Muscle layer of duodenum (tissue), 2 donors: ENCODE measurements around the gene CAMKMT.
A peak's percentile ranks its signal among the peaks of the same experiment; 100 is the strongest.

Experiments
- H3K27ac ChIP-seq: one replicate; pipeline ENCODE4 v1.7.0; 2013; ENCODE audit warnings: mild to moderate bottlenecking, low read length
- H3K27me3 ChIP-seq: one replicate; pipeline ENCODE4 v1.7.0; 2013; ENCODE audit warnings: low read depth, mild to moderate bottlenecking, control low read depth, low read length
- H3K36me3 ChIP-seq, 2 donors: one replicate each; pipeline ENCODE4 v1.7.0; 2013; ENCODE audit warnings: low read length in 2 of 2, control low read depth in 1 of 2, mild to moderate bottlenecking in 1 of 2; ENCODE audit not compliant: insufficient read depth in 2 of 2, control insufficient read depth in 1 of 2
- H3K4me1 ChIP-seq, 2 donors: one replicate each; pipeline ENCODE4 v1.7.0; 2013; ENCODE audit warnings: low read length in 2 of 2, mild to moderate bottlenecking in 2 of 2, control low read depth in 1 of 2, moderate library complexity in 1 of 2; ENCODE audit not compliant: insufficient read depth in 2 of 2, control insufficient read depth in 1 of 2
- H3K4me3 ChIP-seq, 2 donors: one replicate each; pipeline ENCODE4 v1.7.0; 2013; ENCODE audit warnings: low read length in 2 of 2, low read depth in 1 of 2, mild to moderate bottlenecking in 1 of 2
- H3K9me3 ChIP-seq, 2 donors: one replicate each; pipeline ENCODE4 v1.7.0; 2013; ENCODE audit warnings: low read length in 2 of 2, control low read depth in 1 of 2, mild to moderate bottlenecking in 1 of 2; ENCODE audit not compliant: control insufficient read depth in 1 of 2
- donor health status: healthy.

Gene CAMKMT

GRCh38 chr2:44361330-44362206, at the start of gene CAMKMT, which contains the start of gene PREPL:
CAMKMT (plus strand) TSS chr2:44361947.
PREPL (minus strand) TSS chr2:44361494; CDS start chr2:44346342, 15,152 bp downstream.
- H3K27ac ChIP-seq = peak within 1 kb of the TSS; percentile 100
- H3K9me3 ChIP-seq = no peaks in the 10 kb centered on the region
- H3K4me1 ChIP-seq = peaks cover 11 to 17% of the 10 kb centered on the region in 2 donors
- peaks cover 0 to 4% of the 10 kb centered on the region in 2 donors for H3K36me3 ChIP-seq
- no peaks in the 10 kb centered on the region for H3K27me3 ChIP-seq
- peak within 1 kb of the TSS; percentile 85 to 97 for H3K4me3 ChIP-seq

- Histone ChIP-seq H3K27me3 (no peaks in the 10 kb centered on the region), H3K4me1 (no peaks in the 10 kb centered on the region), H3K9me3 (peaks cover 16 to 24% of the 10 kb centered on the region in 2 donors), H3K4me3 (no peak overlapping the region), H3K27ac (no peak overlapping the region), H3K36me3 (peaks cover 40 to 63% of the 10 kb centered on the region in 2 donors)
Measured at GRCh38 chr2:44314362-44314761, 47.4 kb upstream of the CAMKMT start.

GRCh38 chr2:44315945-44316344, 45.8 kb upstream of the CAMKMT start:
- Histone ChIP-seq H3K9me3 (peaks cover 7 to 9% of the 10 kb centered on the region in 2 donors), H3K27ac (no peak overlapping the region), H3K4me3 (no peak overlapping the region), H3K36me3 (peaks cover 56 to 71% of the 10 kb centered on the region in 2 donors), H3K4me1 (no peaks in the 10 kb centered on the region), H3K27me3 (no peaks in the 10 kb centered on the region)

- no peaks in the 10 kb centered on the region for H3K9me3 ChIP-seq
- no peak overlapping the region for H3K27ac ChIP-seq
- H3K27me3 ChIP-seq = no peaks in the 10 kb centered on the region
- H3K4me1 ChIP-seq = peaks cover 0 to 9% of the 10 kb centered on the region in 2 donors
- H3K4me3 ChIP-seq = no peak overlapping the region
- peaks cover 49 to 69% of the 10 kb centered on the region in 2 donors for H3K36me3 ChIP-seq
Measured at GRCh38 chr2:44320832-44321231, 40.9 kb upstream of the CAMKMT start.

GRCh38 chr2:44321360-44321759, 40.4 kb upstream of the CAMKMT start:
- H3K9me3 ChIP-seq = no peaks in the 10 kb centered on the region
- no peak overlapping the region for H3K4me3 ChIP-seq
- H3K27me3 ChIP-seq = no peaks in the 10 kb centered on the region
- H3K27ac ChIP-seq = no peak overlapping the region
- peaks cover 44 to 63% of the 10 kb centered on the region in 2 donors for H3K36me3 ChIP-seq
- H3K4me1 ChIP-seq = peaks cover 0 to 9% of the 10 kb centered on the region in 2 donors

- Histone ChIP-seq H3K4me1 (peaks cover 0 to 9% of the 10 kb centered on the region in 2 donors), H3K36me3 (peaks cover 44 to 72% of the 10 kb centered on the region in 2 donors), H3K27ac (no peak overlapping the region)
Measured at GRCh38 chr2:44324971-44325426, 36.7 kb upstream of the CAMKMT start.

GRCh38 chr2:44325897-44326296, 35.9 kb upstream of the CAMKMT start:
- H3K4me1 ChIP-seq = peaks cover 0 to 9% of the 10 kb centered on the region in 2 donors
- H3K27ac ChIP-seq = no peak overlapping the region
- H3K4me3 ChIP-seq = no peak overlapping the region
- peaks cover 35 to 67% of the 10 kb centered on the region in 2 donors for H3K36me3 ChIP-seq
- H3K27me3 ChIP-seq = no peaks in the 10 kb centered on the region
- H3K9me3 ChIP-seq = no peaks in the 10 kb centered on the region

More at GRCh38 chr2:44324971-44325426, 36.7 kb upstream of the CAMKMT start:
- H3K9me3 ChIP-seq = no peaks in the 10 kb centered on the region
- no peak overlapping the region for H3K4me3 ChIP-seq
- no peaks in the 10 kb centered on the region for H3K27me3 ChIP-seq

GRCh38 chr2:44326548-44327264, 35.0 kb upstream of the CAMKMT start:
- Histone ChIP-seq H3K4me1 (peaks cover 0 to 9% of the 10 kb centered on the region in 2 donors), H3K27ac (no peak overlapping the region)

GRCh38 chr2:44328750-44329149, 33.0 kb upstream of the CAMKMT start:
- Histone ChIP-seq H3K36me3 (peaks cover 23 to 47% of the 10 kb centered on the region in 2 donors), H3K27ac (no peak overlapping the region), H3K4me3 (no peak overlapping the region), H3K27me3 (no peaks in the 10 kb centered on the region), H3K9me3 (no peaks in the 10 kb centered on the region), H3K4me1 (peaks cover 0 to 10% of the 10 kb centered on the region in 2 donors)

More at GRCh38 chr2:44326548-44327264, 35.0 kb upstream of the CAMKMT start:
- no peaks in the 10 kb centered on the region for H3K27me3 ChIP-seq
- no peak overlapping the region for H3K4me3 ChIP-seq
- H3K36me3 ChIP-seq = peaks cover 34 to 63% of the 10 kb centered on the region in 2 donors
- no peaks in the 10 kb centered on the region for H3K9me3 ChIP-seq

- Histone ChIP-seq H3K36me3 (peaks cover 23 to 43% of the 10 kb centered on the region in 2 donors), H3K27me3 (no peaks in the 10 kb centered on the region)
Measured at GRCh38 chr2:44329343-44329742, 32.4 kb upstream of the CAMKMT start.

GRCh38 chr2:44330801-44331200, 30.9 kb upstream of the CAMKMT start:
- Histone ChIP-seq H3K27ac (no peak overlapping the region), H3K9me3 (no peaks in the 10 kb centered on the region), H3K4me1 (peaks cover 0 to 7% of the 10 kb centered on the region in 2 donors), H3K4me3 (no peak overlapping the region), H3K27me3 (no peaks in the 10 kb centered on the region), H3K36me3 (peaks cover 23 to 34% of the 10 kb centered on the region in 2 donors)

More at GRCh38 chr2:44329343-44329742, 32.4 kb upstream of the CAMKMT start:
- Histone ChIP-seq H3K9me3 (no peaks in the 10 kb centered on the region), H3K27ac (no peak overlapping the region), H3K4me3 (no peak overlapping the region), H3K4me1 (peaks cover 0 to 16% of the 10 kb centered on the region in 2 donors)
